ENCODE measurements around the gene MTHFD2L.

The MTHFD2L gene

GRCh38 chr4:74287791-74288190 lies 129.9 kb downstream of the MTHFD2L start:
- Histone ChIP-seq H3K36me3 (no peaks in the 10 kb centered on the region), H3K4me1 (ENCODE audit: control insufficient read depth in 1 of 2, insufficient read depth in 1 of 2, low read depth in 1 of 2, low read length in 1 of 2) (no peaks in the 10 kb centered on the region), H3K27ac (no peak overlapping the region), H3K4me3 (ENCODE audit: low read depth in 1 of 2, low read length in 1 of 2) (no peak overlapping the region), H3K27me3 (no peaks in the 10 kb centered on the region), H3K9me3 (no peaks in the 10 kb centered on the region)
- TF ChIP-seq CTCF (IDR thresholded peaks at IDR 0.05): no peak

DNA sequence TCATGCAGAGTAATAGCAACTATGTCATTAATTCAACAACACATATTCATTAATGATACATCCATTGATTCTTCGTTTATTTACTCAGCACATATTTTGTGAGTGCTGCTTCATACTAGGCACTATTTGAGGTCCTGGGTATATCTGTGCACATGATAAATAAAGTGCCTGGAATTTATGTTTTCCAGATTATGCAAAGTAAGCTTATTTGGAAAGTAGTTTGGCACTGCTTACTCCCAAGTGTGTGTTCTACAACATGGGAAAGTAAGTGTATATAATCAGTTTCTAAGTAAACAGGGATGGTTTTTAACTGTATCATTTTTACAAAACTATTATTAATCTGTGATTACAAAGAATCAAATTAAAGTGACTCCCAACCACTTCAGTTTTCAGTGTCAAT lies 133.6 kb downstream of the MTHFD2L start:
- Histone ChIP-seq H3K27ac (no peak overlapping the region), H3K36me3 (no peaks in the 10 kb centered on the region), H3K4me1 (ENCODE audit: control insufficient read depth in 1 of 2, insufficient read depth in 1 of 2, low read depth in 1 of 2, low read length in 1 of 2) (no peaks in the 10 kb centered on the region), H3K27me3 (no peaks in the 10 kb centered on the region), H3K4me3 (ENCODE audit: low read depth in 1 of 2, low read length in 1 of 2) (no peak overlapping the region), H3K9me3 (no peaks in the 10 kb centered on the region)
- TF ChIP-seq CTCF (IDR thresholded peaks at IDR 0.05): no peak

DNA sequence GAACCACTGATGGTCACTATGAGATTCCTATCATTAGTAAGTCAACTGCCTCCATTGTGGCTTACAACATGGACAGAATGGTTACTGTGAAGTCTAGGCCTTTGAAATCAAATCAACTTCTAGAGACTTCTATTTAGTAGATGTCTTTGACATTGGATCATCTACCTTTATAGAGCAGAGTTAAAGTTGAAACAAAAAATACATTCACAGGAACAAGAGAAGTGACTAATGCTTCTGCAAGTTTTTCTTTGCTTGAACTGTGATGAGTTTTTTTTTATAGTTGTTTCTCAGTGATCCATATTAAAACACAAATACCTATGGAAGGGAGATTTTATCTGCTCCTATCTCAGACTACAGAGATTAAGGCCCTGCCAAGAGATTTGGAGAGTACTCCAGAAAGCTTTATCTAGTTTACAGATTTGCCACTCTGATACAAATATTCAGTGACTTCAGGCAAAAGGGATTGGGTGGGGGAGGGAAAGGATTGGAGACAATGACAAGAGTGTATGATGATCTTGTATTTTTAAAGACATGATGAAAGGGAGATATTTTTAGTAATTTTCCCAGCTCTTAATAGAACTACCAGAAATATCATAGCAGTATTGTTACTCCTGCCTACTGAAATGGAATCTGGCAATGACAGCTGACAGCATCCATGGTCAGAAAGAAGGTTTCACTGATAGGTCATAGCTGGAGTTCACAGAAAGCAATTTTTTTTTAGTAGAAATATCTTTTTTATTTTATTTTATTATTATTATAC lies 134.4 kb downstream of the MTHFD2L start:
- Histone ChIP-seq H3K27ac (no peak overlapping the region), H3K27me3 (no peaks in the 10 kb centered on the region), H3K4me3 (ENCODE audit: low read depth in 1 of 2, low read length in 1 of 2) (no peak overlapping the region), H3K9me3 (no peaks in the 10 kb centered on the region), H3K4me1 (ENCODE audit: control insufficient read depth in 1 of 2, insufficient read depth in 1 of 2, low read depth in 1 of 2, low read length in 1 of 2) (no peaks in the 10 kb centered on the region), H3K36me3 (no peaks in the 10 kb centered on the region)
- TF ChIP-seq CTCF (IDR thresholded peaks at IDR 0.05): no peak

DNA sequence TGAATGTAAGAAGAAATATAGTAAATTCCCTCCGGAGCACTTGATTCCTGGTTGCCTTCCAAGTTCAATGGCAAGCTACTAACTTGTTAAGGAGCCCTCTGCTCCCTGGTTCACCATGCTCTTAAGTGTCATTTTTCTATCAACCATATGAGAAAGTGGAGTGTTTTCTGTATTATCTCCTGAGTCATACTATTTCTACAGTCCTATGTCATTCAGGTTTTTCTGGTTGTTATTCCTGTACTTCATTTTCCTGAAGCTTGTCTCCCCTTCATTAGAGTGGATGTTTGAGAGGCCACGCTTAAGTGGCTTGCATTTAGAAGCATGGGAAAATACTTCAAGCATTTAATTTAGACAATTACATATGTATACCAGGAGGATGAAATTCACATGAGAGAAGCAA lies 135.6 kb downstream of the MTHFD2L start:
- Histone ChIP-seq H3K9me3 (no peaks in the 10 kb centered on the region), H3K36me3 (no peaks in the 10 kb centered on the region), H3K4me1 (ENCODE audit: control insufficient read depth in 1 of 2, insufficient read depth in 1 of 2, low read depth in 1 of 2, low read length in 1 of 2) (no peaks in the 10 kb centered on the region), H3K4me3 (ENCODE audit: low read depth in 1 of 2, low read length in 1 of 2) (no peak overlapping the region), H3K27ac (no peak overlapping the region), H3K27me3 (no peaks in the 10 kb centered on the region)
- no peak for TF ChIP-seq CTCF (IDR thresholded peaks at IDR 0.05)

DNA sequence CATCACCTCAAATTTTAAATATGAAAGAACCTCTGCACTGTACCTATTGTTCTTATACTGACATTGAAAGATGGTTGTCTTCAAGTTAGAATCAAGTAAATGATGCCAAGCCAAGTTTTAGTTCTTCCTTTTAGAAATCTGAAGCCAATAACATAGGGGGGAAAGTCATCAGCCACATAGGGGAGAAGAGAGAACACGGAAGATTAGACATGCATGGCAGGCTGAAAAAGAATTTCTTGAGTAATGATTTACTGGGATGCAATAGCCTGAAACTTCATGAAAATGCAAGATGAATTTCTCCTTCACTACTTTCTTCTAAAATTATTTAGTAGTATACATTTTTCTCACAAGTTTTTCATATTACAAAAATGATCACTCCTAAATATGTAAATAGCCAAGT lies 136.8 kb downstream of the MTHFD2L start:
- TF ChIP-seq CTCF (IDR thresholded peaks at IDR 0.05): no peak
- H3K4me3 ChIP-seq (ENCODE audit: low read depth in 1 of 2, low read length in 1 of 2): no peak overlapping the region
- no peaks in the 10 kb centered on the region for H3K9me3 ChIP-seq
- H3K4me1 ChIP-seq (ENCODE audit: control insufficient read depth in 1 of 2, insufficient read depth in 1 of 2, low read depth in 1 of 2, low read length in 1 of 2): no peaks in the 10 kb centered on the region
- no peaks in the 10 kb centered on the region for H3K27me3 ChIP-seq
- no peak overlapping the region for H3K27ac ChIP-seq
- no peaks in the 10 kb centered on the region for H3K36me3 ChIP-seq
